ENCODE results near the gene GFPT2.

GRCh38 chr5:180287404-180287803 is 65.7 kb downstream of the GFPT2 start:
- TF ChIP-seq CTCF (conservative IDR thresholded peaks at IDR 0.05; ENCODE audit: low read depth, low read length) = no peak
- no peak for TF ChIP-seq SMC3 (IDR thresholded peaks at IDR 0.05; ENCODE audit: low read depth, low read length)
- no peak for TF ChIP-seq BHLHE40 (IDR thresholded peaks at IDR 0.05; ENCODE audit: low read depth, low read length)
- TF ChIP-seq POLR2A (IDR thresholded peaks at IDR 0.05; ENCODE audit: low read depth, low read length) = no peak
- TF ChIP-seq FOS (IDR thresholded peaks at IDR 0.05; ENCODE audit: low read depth, low read length) = no peak
- no peak for TF ChIP-seq MXI1 (IDR thresholded peaks at IDR 0.05; ENCODE audit: borderline replicate concordance, low read depth, low read length)
- TF ChIP-seq, protein P1, sequence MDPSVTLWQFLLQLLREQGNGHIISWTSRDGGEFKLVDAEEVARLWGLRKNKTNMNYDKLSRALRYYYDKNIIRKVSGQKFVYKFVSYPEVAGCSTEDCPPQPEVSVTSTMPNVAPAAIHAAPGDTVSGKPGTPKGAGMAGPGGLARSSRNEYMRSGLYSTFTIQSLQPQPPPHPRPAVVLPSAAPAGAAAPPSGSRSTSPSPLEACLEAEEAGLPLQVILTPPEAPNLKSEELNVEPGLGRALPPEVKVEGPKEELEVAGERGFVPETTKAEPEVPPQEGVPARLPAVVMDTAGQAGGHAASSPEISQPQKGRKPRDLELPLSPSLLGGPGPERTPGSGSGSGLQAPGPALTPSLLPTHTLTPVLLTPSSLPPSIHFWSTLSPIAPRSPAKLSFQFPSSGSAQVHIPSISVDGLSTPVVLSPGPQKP (IDR thresholded peaks at IDR 0.05; ENCODE audit: borderline replicate concordance, low read depth, low read length) = no peak

Measured in IMR-90 (cell line).